ENCODE results near the gene PXYLP1. TPM values are rescaled to one million over a fixed set of nuclear protein-coding genes. Genes with fewer than 3 reads are reported as not detected.
"Not testable (repeated sequence)": the region's sequence is repeated elsewhere in the genome, so short reads cannot be mapped to it uniquely, and the experiment has no call there.

Gene PXYLP1
- total and polyA plus RNA-seq, 4 donors = 3.8 to 29.6 (median 12.5) TPM

DNA sequence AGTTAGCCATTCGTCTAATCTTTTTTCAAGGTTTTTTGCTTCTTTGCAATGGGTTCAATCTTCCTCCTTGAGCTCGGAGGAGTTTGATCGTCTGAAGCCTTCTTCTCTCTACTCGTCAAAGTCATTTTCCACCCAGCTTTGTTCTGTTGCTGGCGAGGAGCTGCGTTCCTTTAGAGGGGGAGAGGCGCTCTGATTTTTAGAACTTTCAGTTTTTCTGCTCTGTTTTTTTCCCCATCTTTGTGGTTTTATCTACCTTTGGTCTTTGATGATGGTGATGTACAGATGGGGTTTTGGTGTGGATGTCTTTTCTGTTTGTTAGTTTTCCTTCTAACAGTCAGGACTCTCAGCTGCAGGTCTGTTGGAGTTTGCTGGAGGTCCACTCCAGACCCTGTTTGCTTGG is 68.8 kb downstream of the PXYLP1 start:
- intact Hi-C loops (cut with DNase I); H3K9me3 ChIP-seq (ENCODE audit: control insufficient read depth, low read length); H3K4me1 ChIP-seq (ENCODE audit: control insufficient read depth in 1 of 2, insufficient read depth in 2 of 2, low read length in 2 of 2); DNase-seq; H3K27ac ChIP-seq (ENCODE audit: low read depth in 1 of 2, low read length in 2 of 2); ATAC-seq (ENCODE audit: low FRiP score); H3K36me3 ChIP-seq (ENCODE audit: control insufficient read depth in 1 of 2, insufficient read depth in 2 of 2, low read length in 1 of 2); H3K4me3 ChIP-seq (ENCODE audit: low read length in 2 of 2); H3K27me3 ChIP-seq (ENCODE audit: control insufficient read depth in 1 of 2, insufficient read depth in 2 of 2, low read length in 1 of 2): not testable (repeated sequence)
- 89 to 96% methylated on average over 7 of the region's 7 CpGs for WGBS, 2 donors

GRCh38 chr3:141302364-141303141 is 70.9 kb downstream of the PXYLP1 start:
- intact Hi-C loops (cut with DNase I) = no loop called here
- Histone ChIP-seq H3K4me1 (ENCODE audit: control insufficient read depth in 1 of 2, insufficient read depth in 2 of 2, low read length in 2 of 2) (no peaks in the 10 kb centered on the region), H3K9me3 (ENCODE audit: control insufficient read depth, low read length) (no peaks in the 10 kb centered on the region), H3K27me3 (ENCODE audit: control insufficient read depth in 1 of 2, insufficient read depth in 2 of 2, low read length in 1 of 2) (no peaks in the 10 kb centered on the region), H3K4me3 (ENCODE audit: low read length in 2 of 2) (no peak overlapping the region), H3K36me3 (ENCODE audit: control insufficient read depth in 1 of 2, insufficient read depth in 2 of 2, low read length in 1 of 2) (no peaks in the 10 kb centered on the region), H3K27ac (ENCODE audit: low read depth in 1 of 2, low read length in 2 of 2) (no peak overlapping the region)
- no peak for DNase-seq
- 62 to 67% methylated on average over 7 of the region's 7 CpGs for WGBS, 2 donors
- ATAC-seq (ENCODE audit: low FRiP score) = peak; percentile 36

DNA sequence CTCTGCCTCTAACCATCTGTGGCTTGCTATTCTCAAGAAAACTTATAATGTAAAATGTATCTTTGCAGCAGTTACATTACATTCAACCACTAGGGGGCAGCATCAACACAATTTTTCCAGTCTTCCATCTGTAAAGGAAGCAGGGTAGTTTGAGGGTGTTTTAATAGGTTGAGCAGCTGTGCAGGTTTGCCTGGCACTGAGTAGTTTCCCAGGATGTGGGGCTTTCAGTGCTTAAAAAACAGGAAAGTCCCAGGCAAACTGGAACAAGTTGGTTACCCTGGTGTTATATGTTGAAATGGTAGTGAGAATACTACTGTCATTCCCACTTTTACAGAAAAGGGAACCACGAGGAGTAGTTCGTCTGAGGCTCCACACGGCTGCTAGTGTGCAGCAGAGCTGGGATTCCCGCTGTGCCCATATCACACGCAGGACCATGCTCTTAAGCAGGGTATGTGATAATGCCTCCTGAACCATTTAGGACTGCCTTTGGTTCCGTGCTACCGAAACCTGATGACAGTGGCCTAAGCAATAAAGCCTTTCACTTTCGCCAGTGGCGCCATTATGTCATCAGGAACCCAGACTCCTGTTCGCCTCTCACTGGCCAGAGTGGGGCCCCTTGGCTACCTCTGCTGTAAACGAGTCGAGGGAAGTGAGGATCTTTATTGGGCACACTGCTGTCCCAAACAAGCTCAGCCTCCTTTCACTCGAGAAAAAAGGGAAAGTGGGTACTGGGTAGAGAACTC is 72.0 kb downstream of the PXYLP1 start:
- H3K36me3 ChIP-seq (ENCODE audit: control insufficient read depth in 1 of 2, insufficient read depth in 2 of 2, low read length in 1 of 2) = no peaks in the 10 kb centered on the region
- no peaks in the 10 kb centered on the region for H3K27me3 ChIP-seq (ENCODE audit: control insufficient read depth in 1 of 2, insufficient read depth in 2 of 2, low read length in 1 of 2)
- intact Hi-C loops (cut with DNase I) = no loop called here
- WGBS, 2 donors = 74 to 77% methylated on average over 13 of the region's 13 CpGs
- H3K4me3 ChIP-seq (ENCODE audit: low read length in 2 of 2) = no peak overlapping the region
- H3K9me3 ChIP-seq (ENCODE audit: control insufficient read depth, low read length) = no peaks in the 10 kb centered on the region
- no peaks in the 10 kb centered on the region for H3K4me1 ChIP-seq (ENCODE audit: control insufficient read depth in 1 of 2, insufficient read depth in 2 of 2, low read length in 2 of 2)
- no peak for DNase-seq
- H3K27ac ChIP-seq (ENCODE audit: low read depth in 1 of 2, low read length in 2 of 2) = no peak overlapping the region
- ATAC-seq (ENCODE audit: low FRiP score) = peak; percentile 81

DNA sequence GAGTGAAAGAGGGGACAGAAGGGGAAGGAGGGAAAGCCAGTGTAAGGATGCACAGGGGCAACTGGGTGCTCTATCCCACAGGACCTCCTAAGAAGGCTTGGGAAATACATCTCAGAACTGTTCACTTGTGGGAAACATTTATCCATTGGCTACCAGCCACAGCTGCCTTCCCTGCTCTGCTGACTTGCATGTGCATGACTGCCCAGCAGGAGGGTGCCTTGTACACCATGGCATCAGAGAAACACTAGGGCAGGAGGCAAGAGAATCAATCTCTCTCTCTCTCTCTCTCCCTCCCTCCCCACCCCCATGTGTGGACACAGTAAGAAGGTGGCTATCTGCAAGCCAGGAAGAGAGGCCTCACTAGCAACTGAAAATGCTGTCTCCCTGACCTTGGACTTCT is 73.8 kb downstream of the PXYLP1 start:
- intact Hi-C loops (cut with DNase I) = loop anchor here (5.0 kb wide), 2 partner anchors 73 to 252 kb away; partner anchors contain the start of gene PXYLP1 (in 1 of the 2)
- no peak for ATAC-seq (ENCODE audit: low FRiP score)

GRCh38 chr3:141306276-141306675 is 74.7 kb downstream of the PXYLP1 start:
- 82 to 87% methylated on average over 5 of the region's 5 CpGs for WGBS, 2 donors
- intact Hi-C loops (cut with DNase I) = loop anchor here (5.0 kb wide), 2 partner anchors 74 to 251 kb away; partner anchors contain the start of gene PXYLP1 (in 1 of the 2)
- ATAC-seq (ENCODE audit: low FRiP score) = no peak
- Histone ChIP-seq H3K4me3 (ENCODE audit: low read length in 2 of 2) (no peak overlapping the region), H3K4me1 (ENCODE audit: control insufficient read depth in 1 of 2, insufficient read depth in 2 of 2, low read length in 2 of 2) (no peaks in the 10 kb centered on the region), H3K9me3 (ENCODE audit: control insufficient read depth, low read length) (no peaks in the 10 kb centered on the region), H3K27me3 (ENCODE audit: control insufficient read depth in 1 of 2, insufficient read depth in 2 of 2, low read length in 1 of 2) (no peaks in the 10 kb centered on the region), H3K27ac (ENCODE audit: low read depth in 1 of 2, low read length in 2 of 2) (no peak overlapping the region), H3K36me3 (ENCODE audit: control insufficient read depth in 1 of 2, insufficient read depth in 2 of 2, low read length in 1 of 2) (no peaks in the 10 kb centered on the region)
- no peak for DNase-seq

More for the DNA sequence above, 73.8 kb downstream of the PXYLP1 start:
- Histone ChIP-seq H3K36me3 (ENCODE audit: control insufficient read depth in 1 of 2, insufficient read depth in 2 of 2, low read length in 1 of 2) (no peaks in the 10 kb centered on the region), H3K27ac (ENCODE audit: low read depth in 1 of 2, low read length in 2 of 2) (no peak overlapping the region), H3K4me3 (ENCODE audit: low read length in 2 of 2) (no peak overlapping the region), H3K27me3 (ENCODE audit: control insufficient read depth in 1 of 2, insufficient read depth in 2 of 2, low read length in 1 of 2) (no peaks in the 10 kb centered on the region), H3K9me3 (ENCODE audit: control insufficient read depth, low read length) (no peaks in the 10 kb centered on the region), H3K4me1 (ENCODE audit: control insufficient read depth in 1 of 2, insufficient read depth in 2 of 2, low read length in 2 of 2) (no peaks in the 10 kb centered on the region)
- no peak for DNase-seq

DNA sequence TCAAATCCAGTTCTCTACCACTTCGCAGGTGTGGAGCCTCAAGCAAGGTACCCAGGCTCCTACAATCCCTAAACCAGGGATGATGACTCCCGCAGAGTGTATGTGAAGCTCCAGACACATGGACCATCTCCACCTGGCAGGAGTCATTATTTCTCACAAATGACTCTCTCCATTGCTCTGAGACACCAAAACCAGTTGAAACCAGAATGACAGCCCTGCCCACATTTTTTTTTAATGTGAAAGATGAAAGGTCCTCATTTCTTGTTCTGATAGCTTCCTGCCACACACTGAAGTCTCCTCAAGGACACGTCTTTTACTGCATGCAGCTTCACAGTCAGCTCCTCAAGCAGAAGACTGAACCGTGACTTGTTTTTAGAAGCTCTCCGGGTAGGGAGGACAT is 75.3 kb downstream of the PXYLP1 start:
- intact Hi-C loops (cut with DNase I) = loop anchor here (5.0 kb wide), 2 partner anchors 75 to 250 kb away; partner anchors contain the start of gene PXYLP1 (in 1 of the 2)
- 84 to 90% methylated on average over 5 of the region's 5 CpGs for WGBS, 2 donors

DNA sequence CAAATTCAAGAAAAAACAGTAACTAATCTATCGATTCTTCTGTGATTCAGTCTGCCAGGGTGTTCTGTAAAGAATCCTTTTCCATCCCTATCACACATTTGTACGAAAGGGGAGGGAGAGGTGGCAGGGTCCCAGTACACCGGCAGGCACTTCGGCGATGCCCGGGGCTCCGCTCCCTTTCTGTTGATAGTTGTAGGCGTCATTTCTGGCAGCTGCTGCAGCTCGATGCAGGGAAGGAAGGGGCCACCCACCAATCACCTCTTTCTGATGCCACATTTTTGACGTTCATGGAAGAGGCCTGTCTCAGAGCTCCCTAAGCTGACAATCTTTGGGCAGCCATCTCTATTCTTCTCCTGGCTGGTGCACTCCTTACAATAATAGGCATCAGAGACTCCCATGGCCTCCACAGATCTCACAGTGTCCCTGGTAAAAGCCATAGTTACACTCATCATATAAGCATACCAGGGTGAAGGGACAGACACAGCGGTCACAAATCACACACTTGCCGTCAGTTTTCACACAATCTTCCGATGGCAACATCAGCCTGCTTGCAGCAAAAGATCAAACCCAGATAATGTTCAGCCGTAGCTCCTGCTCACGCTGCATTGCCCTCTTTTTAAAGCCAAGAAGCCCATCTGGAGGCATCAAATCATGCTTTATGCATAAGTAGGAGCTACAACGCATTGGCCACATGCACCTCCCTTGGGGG is 75.9 kb downstream of the PXYLP1 start:
- Histone ChIP-seq H3K4me3 (ENCODE audit: low read length in 2 of 2) (no peak overlapping the region), H3K4me1 (ENCODE audit: control insufficient read depth in 1 of 2, insufficient read depth in 2 of 2, low read length in 2 of 2) (no peaks in the 10 kb centered on the region), H3K9me3 (ENCODE audit: control insufficient read depth, low read length) (no peaks in the 10 kb centered on the region), H3K27me3 (ENCODE audit: control insufficient read depth in 1 of 2, insufficient read depth in 2 of 2, low read length in 1 of 2) (no peaks in the 10 kb centered on the region), H3K36me3 (ENCODE audit: control insufficient read depth in 1 of 2, insufficient read depth in 2 of 2, low read length in 1 of 2) (no peaks in the 10 kb centered on the region), H3K27ac (ENCODE audit: low read depth in 1 of 2, low read length in 2 of 2) (no peak overlapping the region)
- 81 to 85% methylated on average over 16 of the region's 16 CpGs for WGBS, 2 donors
- intact Hi-C loops (cut with DNase I) = loop anchor here (5.0 kb wide), 2 partner anchors 75 to 250 kb away; partner anchors contain the start of gene PXYLP1 (in 1 of the 2)
- ATAC-seq (ENCODE audit: low FRiP score) (no peak), DNase-seq (no peak)

More for the DNA sequence above, 75.3 kb downstream of the PXYLP1 start:
- Histone ChIP-seq H3K36me3 (ENCODE audit: control insufficient read depth in 1 of 2, insufficient read depth in 2 of 2, low read length in 1 of 2) (no peaks in the 10 kb centered on the region), H3K4me1 (ENCODE audit: control insufficient read depth in 1 of 2, insufficient read depth in 2 of 2, low read length in 2 of 2) (no peaks in the 10 kb centered on the region), H3K27ac (ENCODE audit: low read depth in 1 of 2, low read length in 2 of 2) (no peak overlapping the region), H3K4me3 (ENCODE audit: low read length in 2 of 2) (no peak overlapping the region), H3K27me3 (ENCODE audit: control insufficient read depth in 1 of 2, insufficient read depth in 2 of 2, low read length in 1 of 2) (no peaks in the 10 kb centered on the region), H3K9me3 (ENCODE audit: control insufficient read depth, low read length) (no peaks in the 10 kb centered on the region)
- ATAC-seq (ENCODE audit: low FRiP score) = no peak
- no peak for DNase-seq

DNA sequence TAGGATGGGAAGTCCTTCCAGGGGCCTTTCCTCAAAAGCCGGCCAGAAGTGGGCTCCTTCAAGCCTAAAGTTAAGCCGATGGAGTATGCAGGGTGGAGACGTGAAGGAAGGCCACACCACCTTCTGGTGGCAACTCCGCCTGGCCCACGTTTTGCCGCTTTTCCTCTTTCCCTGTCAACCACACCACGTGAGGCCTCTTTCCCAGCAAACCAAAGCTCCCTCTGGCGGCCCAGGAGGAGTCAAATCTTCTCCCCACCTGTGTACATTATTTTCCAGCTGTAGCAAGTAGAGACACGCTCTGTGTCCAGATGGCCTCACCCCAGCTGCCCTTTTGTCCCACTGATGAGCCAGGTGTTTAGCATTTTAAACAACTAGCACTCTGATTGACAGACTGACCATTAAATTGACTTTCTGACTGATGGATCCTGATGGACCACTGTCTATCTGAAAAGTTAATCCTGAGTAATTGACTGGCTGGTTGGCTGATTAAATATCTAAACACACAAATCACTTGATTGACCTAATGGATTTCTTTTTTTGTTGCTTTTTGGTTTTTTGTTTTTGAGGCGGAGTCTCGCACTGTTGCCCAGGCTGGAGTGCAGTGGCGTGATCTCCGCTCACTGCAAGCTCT is 77.1 kb downstream of the PXYLP1 start:
- H3K36me3 ChIP-seq (ENCODE audit: control insufficient read depth in 1 of 2, insufficient read depth in 2 of 2, low read length in 1 of 2) = no peaks in the 10 kb centered on the region
- no peaks in the 10 kb centered on the region for H3K27me3 ChIP-seq (ENCODE audit: control insufficient read depth in 1 of 2, insufficient read depth in 2 of 2, low read length in 1 of 2)
- 42 to 43% methylated on average over 13 of the region's 13 CpGs for WGBS, 2 donors
- H3K4me1 ChIP-seq (ENCODE audit: control insufficient read depth in 1 of 2, insufficient read depth in 2 of 2, low read length in 2 of 2) = no peaks in the 10 kb centered on the region
- no peak for ATAC-seq (ENCODE audit: low FRiP score)
- H3K27ac ChIP-seq (ENCODE audit: low read depth in 1 of 2, low read length in 2 of 2) = no peak overlapping the region
- H3K4me3 ChIP-seq (ENCODE audit: low read length in 2 of 2) = no peak overlapping the region
- intact Hi-C loops (cut with DNase I) = loop anchor here (5.0 kb wide), 2 partner anchors 76 to 249 kb away; partner anchors contain the start of gene PXYLP1 (in 1 of the 2)
- H3K9me3 ChIP-seq (ENCODE audit: control insufficient read depth, low read length) = no peaks in the 10 kb centered on the region
- DNase-seq = peak; percentile 66 to 85
